Loucy (cell line): ENCODE data around the gene TMEM164.

Experiments used
- CTCF ChIP-seq: fragments of 200-600 bp; sonication (generic); conservative IDR thresholded peaks from 2 replicates; pipeline ENCODE4 v1.5.1; 2014; ENCODE audit warnings: mild to moderate bottlenecking, antibody characterized with exemption, low read length
- EZH2phosphoT487 ChIP-seq: fragments of 200-600 bp; IDR thresholded peaks from 2 replicates; pipeline ENCODE4 v1.6.1; 2018; ENCODE audit warnings: antibody characterized with exemption, mild to moderate bottlenecking, moderate library complexity, borderline replicate concordance

- TF ChIP-seq CTCF (no peak), EZH2phosphoT487 (no peak)
These were observed 120.4 kb downstream of the TMEM164 start for GRCh38 chrX:110123331-110123782.
